ENCODE results near the gene SCN7A.
"Not testable (repeated sequence)": the region's sequence is repeated elsewhere in the genome, so short reads cannot be mapped to it uniquely, and the experiment has no call there.

The SCN7A gene

GRCh38 chr2:166410828-166411472 lies 83.1 kb downstream of the SCN7A start:
- DNase-seq = no peak
- Mint-ChIP-seq H3K36me3 (ENCODE audit: low read depth) (no peaks in the 10 kb centered on the region), H3K4me3 (no peak overlapping the region)

GRCh38 chr2:166407746-166408145 lies 86.3 kb downstream of the SCN7A start:
- not testable (repeated sequence) for H3K36me3 Mint-ChIP-seq (ENCODE audit: low read depth); H3K9me3 Mint-ChIP-seq; H3K27me3 Mint-ChIP-seq (ENCODE audit: low read depth, poor library complexity); DNase-seq; H3K27ac Mint-ChIP-seq; H3K4me3 Mint-ChIP-seq; H3K4me1 Mint-ChIP-seq

More at GRCh38 chr2:166410828-166411472, 83.1 kb downstream of the SCN7A start:
- no peaks in the 10 kb centered on the region for H3K27me3 Mint-ChIP-seq (ENCODE audit: low read depth, poor library complexity)
- H3K27ac Mint-ChIP-seq = no peak overlapping the region
- H3K9me3 Mint-ChIP-seq = no peaks in the 10 kb centered on the region
- no peak for TF ChIP-seq CTCF (IDR thresholded peaks at IDR 0.05)
- H3K4me1 Mint-ChIP-seq = no peaks in the 10 kb centered on the region

- no peak overlapping the region for H3K27ac Mint-ChIP-seq
- H3K4me3 Mint-ChIP-seq = no peak overlapping the region
- TF ChIP-seq CTCF (IDR thresholded peaks at IDR 0.05) = no peak
- no peak for DNase-seq
- no peaks in the 10 kb centered on the region for H3K9me3 Mint-ChIP-seq
- no peaks in the 10 kb centered on the region for H3K36me3 Mint-ChIP-seq (ENCODE audit: low read depth)
- H3K27me3 Mint-ChIP-seq (ENCODE audit: low read depth, poor library complexity) = no peaks in the 10 kb centered on the region
- H3K4me1 Mint-ChIP-seq = no peaks in the 10 kb centered on the region
These were observed 87.7 kb downstream of the SCN7A start for GRCh38 chr2:166406374-166406773.

- Mint-ChIP-seq H3K36me3 (ENCODE audit: low read depth) (no peaks in the 10 kb centered on the region), H3K27ac (no peak overlapping the region), H3K27me3 (ENCODE audit: low read depth, poor library complexity) (no peaks in the 10 kb centered on the region), H3K9me3 (no peaks in the 10 kb centered on the region), H3K4me3 (no peak overlapping the region), H3K4me1 (no peaks in the 10 kb centered on the region)
- no peak for DNase-seq
- TF ChIP-seq CTCF (IDR thresholded peaks at IDR 0.05) = no peak
These were observed 88.5 kb downstream of the SCN7A start for GRCh38 chr2:166405569-166405926.

- TF ChIP-seq CTCF (IDR thresholded peaks at IDR 0.05) = no peak
- Mint-ChIP-seq H3K27ac (no peak overlapping the region), H3K36me3 (ENCODE audit: low read depth) (no peaks in the 10 kb centered on the region), H3K4me3 (no peak overlapping the region), H3K27me3 (ENCODE audit: low read depth, poor library complexity) (no peaks in the 10 kb centered on the region), H3K4me1 (no peaks in the 10 kb centered on the region), H3K9me3 (no peaks in the 10 kb centered on the region)
- DNase-seq = no peak
These were observed 89.0 kb downstream of the SCN7A start for GRCh38 chr2:166404831-166405568.

- no peaks in the 10 kb centered on the region for H3K9me3 Mint-ChIP-seq
- TF ChIP-seq CTCF (IDR thresholded peaks at IDR 0.05) = no peak
These were observed 99.8 kb downstream of the SCN7A start for GRCh38 chr2:166394245-166394644.

More at GRCh38 chr2:166394245-166394644, 99.8 kb downstream of the SCN7A start:
- Mint-ChIP-seq H3K4me1 (no peaks in the 10 kb centered on the region), H3K4me3 (no peak overlapping the region), H3K27me3 (ENCODE audit: low read depth, poor library complexity) (peaks cover 2% of the 10 kb centered on the region), H3K27ac (no peak overlapping the region), H3K36me3 (ENCODE audit: low read depth) (no peaks in the 10 kb centered on the region)
- DNase-seq = no peak

All from nephron progenitor cell (in vitro differentiated cells).